Epithelial cell of esophagus (primary cell): ENCODE measurements around the gene RBFOX2.
"Not testable (repeated sequence)": the region's sequence is repeated elsewhere in the genome, so short reads cannot be mapped to it uniquely, and the experiment has no call there.

Experiments
- DNase-seq: peaks from one replicate; pipeline ENCODE4 v3.0.0; 2010; ENCODE audit warnings: low read depth
- H3K4me3 ChIP-seq: 2 replicates; pipeline ENCODE4 v1.5.1; 2011; ENCODE audit warnings: mild to moderate bottlenecking, low read length, control low read depth
- TF ChIP-seq, protein P1 (sequence below): IDR thresholded peaks from 2 replicates; pipeline ENCODE4 v1.5.1; 2011; ENCODE audit warnings: low read depth, mild to moderate bottlenecking, low read length, control low read depth, inconsistent platforms; ENCODE audit not compliant: insufficient read depth; ENCODE audit errors: missing control alignments

Gene RBFOX2

DNA sequence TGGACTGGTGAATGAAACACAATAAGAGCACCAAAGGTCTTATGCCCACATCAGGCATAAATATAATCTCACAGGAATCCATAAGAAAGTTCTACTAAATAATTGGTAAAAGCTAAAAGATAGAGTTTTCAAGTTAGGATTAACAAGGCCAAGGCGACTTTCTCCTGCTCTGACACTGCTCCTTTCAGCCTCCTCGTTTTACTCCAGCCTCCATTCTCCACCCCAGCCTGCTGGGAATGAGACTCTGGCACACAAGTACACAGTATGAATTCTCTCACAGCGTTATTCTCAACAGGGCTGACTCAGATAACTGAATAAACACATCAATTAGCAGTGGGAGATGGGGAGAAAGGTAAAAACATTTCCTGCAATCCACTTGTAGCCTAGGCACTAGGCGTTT lies 216.0 kb downstream of the RBFOX2 start:
- DNase-seq: no peak
- no peak overlapping the region for H3K4me3 ChIP-seq
- TF ChIP-seq, protein P1, sequence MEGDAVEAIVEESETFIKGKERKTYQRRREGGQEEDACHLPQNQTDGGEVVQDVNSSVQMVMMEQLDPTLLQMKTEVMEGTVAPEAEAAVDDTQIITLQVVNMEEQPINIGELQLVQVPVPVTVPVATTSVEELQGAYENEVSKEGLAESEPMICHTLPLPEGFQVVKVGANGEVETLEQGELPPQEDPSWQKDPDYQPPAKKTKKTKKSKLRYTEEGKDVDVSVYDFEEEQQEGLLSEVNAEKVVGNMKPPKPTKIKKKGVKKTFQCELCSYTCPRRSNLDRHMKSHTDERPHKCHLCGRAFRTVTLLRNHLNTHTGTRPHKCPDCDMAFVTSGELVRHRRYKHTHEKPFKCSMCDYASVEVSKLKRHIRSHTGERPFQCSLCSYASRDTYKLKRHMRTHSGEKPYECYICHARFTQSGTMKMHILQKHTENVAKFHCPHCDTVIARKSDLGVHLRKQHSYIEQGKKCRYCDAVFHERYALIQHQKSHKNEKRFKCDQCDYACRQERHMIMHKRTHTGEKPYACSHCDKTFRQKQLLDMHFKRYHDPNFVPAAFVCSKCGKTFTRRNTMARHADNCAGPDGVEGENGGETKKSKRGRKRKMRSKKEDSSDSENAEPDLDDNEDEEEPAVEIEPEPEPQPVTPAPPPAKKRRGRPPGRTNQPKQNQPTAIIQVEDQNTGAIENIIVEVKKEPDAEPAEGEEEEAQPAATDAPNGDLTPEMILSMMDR: no peak

- TF ChIP-seq, protein P1: no peak
- no peak for DNase-seq
- no peak overlapping the region for H3K4me3 ChIP-seq
Observed at GRCh38 chr22:35811670-35812069, 217.0 kb downstream of the RBFOX2 start.

DNA sequence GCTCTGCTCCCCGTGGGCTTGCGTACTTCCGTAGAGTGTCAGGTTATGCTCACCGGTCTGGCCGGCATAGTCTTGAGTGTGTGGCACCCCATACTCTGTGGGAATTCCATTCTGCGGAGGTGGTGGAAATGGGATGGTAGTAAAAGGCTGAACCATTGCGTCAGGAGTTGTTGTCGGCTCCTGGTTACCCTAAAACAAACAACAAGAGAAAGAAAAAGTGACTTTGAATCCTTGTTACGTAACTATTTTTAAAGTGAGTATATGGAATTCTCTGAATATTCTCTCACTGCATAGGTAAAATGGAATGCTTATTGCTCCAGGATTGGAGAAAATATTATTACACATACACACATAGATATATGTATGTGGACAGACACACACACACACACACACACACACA lies 218.8 kb downstream of the RBFOX2 start:
- DNase-seq: no peak
- H3K4me3 ChIP-seq: no peak overlapping the region
- TF ChIP-seq, protein P1: no peak

- DNase-seq: no peak
- TF ChIP-seq, protein P1: no peak
- H3K4me3 ChIP-seq: no peak overlapping the region
Observed at GRCh38 chr22:35808377-35808776, 220.2 kb downstream of the RBFOX2 start.

DNA sequence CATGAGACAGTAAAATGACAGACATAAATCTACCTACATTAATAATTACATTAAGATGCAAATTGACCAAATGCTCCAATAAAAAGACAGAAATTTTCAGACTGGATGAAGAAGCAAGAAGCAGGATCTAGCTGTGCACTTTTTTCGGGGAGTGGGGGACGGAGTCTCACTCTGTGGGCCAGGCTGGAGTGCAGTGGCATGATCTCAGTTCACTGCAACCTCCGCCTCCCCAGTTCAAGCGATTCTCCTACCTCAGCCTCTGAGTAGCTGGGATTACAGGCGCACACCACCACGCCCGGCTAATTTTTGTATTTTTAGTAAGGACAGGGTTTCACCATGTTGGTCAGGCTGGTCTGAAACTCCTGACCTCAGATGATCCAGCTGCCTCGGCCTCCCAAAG lies 222.0 kb downstream of the RBFOX2 start:
- H3K4me3 ChIP-seq, DNase-seq: not testable (repeated sequence)

GRCh38 chr22:35805466-35805865 lies 223.2 kb downstream of the RBFOX2 start:
- no peak overlapping the region for H3K4me3 ChIP-seq
- DNase-seq: no peak
- TF ChIP-seq, protein P1: no peak

- H3K4me3 ChIP-seq: no peak overlapping the region
- DNase-seq: no peak
- TF ChIP-seq, protein P1: no peak
Observed at GRCh38 chr22:35804421-35804820, 224.2 kb downstream of the RBFOX2 start.

GRCh38 chr22:35802885-35803284 lies 225.7 kb downstream of the RBFOX2 start:
- TF ChIP-seq, protein P1: no peak
- no peak for DNase-seq

DNA sequence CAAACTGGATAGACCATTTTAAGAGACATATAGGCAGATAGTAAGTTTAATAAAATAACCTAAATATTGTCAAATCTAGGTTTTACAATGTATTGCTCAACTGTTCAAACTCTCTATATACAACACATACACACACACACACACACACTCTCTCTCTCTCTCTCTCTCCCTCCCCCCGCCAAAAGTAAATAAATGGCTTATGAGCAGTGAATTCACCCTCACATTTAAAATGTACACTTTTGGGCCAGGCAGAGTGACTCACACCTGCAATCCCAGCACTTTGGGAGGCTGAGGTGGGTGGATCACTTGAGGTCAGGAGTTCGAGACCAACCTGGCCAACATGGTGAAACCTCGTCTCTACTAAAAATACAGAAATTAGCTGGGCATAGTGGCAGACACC lies 227.3 kb downstream of the RBFOX2 start:
- H3K4me3 ChIP-seq: not testable (repeated sequence)
- DNase-seq: peak; percentile 19

More at GRCh38 chr22:35802885-35803284, 225.7 kb downstream of the RBFOX2 start:
- H3K4me3 ChIP-seq: no peak overlapping the region
